ENCODE measurements around the gene SH3GL3. TPM values are rescaled to one million over a fixed set of nuclear protein-coding genes. Genes with fewer than 3 reads are reported as not detected.

Gene SH3GL3
- total and polyA plus RNA-seq, 2 of the 8 experiments (the other 6 are each of a cell fraction or from before 2014, with no cell fraction given) = 14.1 to 19.1 TPM

DNA sequence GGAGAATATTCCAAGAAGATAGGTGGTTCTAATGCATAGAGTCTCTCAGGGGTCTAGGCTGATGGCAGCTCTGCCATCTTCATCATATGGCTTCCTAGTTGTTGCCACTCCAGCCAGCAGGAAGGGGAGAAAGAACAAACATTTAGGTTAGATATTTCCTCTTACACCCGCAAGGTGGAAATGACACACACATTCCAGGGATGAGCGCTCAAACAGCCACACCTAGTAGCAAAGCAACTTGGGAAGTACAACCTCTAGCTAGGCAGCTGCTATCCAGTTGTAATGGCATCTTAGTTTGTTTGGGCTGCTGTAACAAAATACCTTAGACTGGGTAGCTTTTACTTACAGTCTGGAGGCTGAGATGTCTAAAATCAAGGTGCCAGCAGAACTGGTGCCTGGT lies 154.9 kb downstream of the SH3GL3 start:
- H3K4me1 ChIP-seq (replicated peaks in 1 of 4; ENCODE audit: control insufficient read depth in 3 of 4, insufficient read depth in 4 of 4, low read length in 3 of 4) = no peaks in the 10 kb centered on the region
- H3K79me2 ChIP-seq (ENCODE audit: control insufficient read depth in 1 of 2, insufficient read depth in 2 of 2, low read length in 2 of 2) = no peaks in the 10 kb centered on the region
- no peak overlapping the region for H3K9ac ChIP-seq (replicated peaks in 1 of 4; ENCODE audit: extremely low read depth in 1 of 4, low read depth in 3 of 4, low read length in 3 of 4)
- no peak overlapping the region for H2AFZ ChIP-seq (ENCODE audit: low read length)
- H4K91ac ChIP-seq (replicated peaks; ENCODE audit: insufficient read length, low read length) = no peak overlapping the region
- H3K27me3 ChIP-seq (replicated peaks in 1 of 4; ENCODE audit: control insufficient read depth in 3 of 4, extremely low read depth in 1 of 4, insufficient read depth in 3 of 4, low read length in 3 of 4) = no peaks in the 10 kb centered on the region
- no peak overlapping the region for H3K56ac ChIP-seq (replicated peaks; ENCODE audit: insufficient read length, low read depth, low read length)
- no peaks in the 10 kb centered on the region; a peak in 1 of 8 replicates for H3K36me3 ChIP-seq (ENCODE audit: control insufficient read depth in 2 of 4, insufficient read depth in 4 of 4, low read length in 3 of 4)
- no peak for TF ChIP-seq TCF12 (IDR thresholded peaks at IDR 0.05; ENCODE audit: low read depth, low read length)
- no peak overlapping the region for H2BK15ac ChIP-seq (ENCODE audit: low read length)
- ChIA-PET POLR2A (ENCODE audit: partially characterized antibody) (no interaction called here), CTCF (ENCODE audit: partially characterized antibody) (interaction anchor here (0.6 to 2.6 kb wide), 4 partner anchors 11 to 166 kb away, joined by 3 to 5 read pairs (median 3); no protein-coding TSS in a partner anchor)
- no peak overlapping the region for H3K14ac ChIP-seq (ENCODE audit: insufficient read length)
- no peak overlapping the region for H2AK5ac ChIP-seq (ENCODE audit: low read depth, low read length)
- no peak for FAIRE-seq
- DNase-seq (ENCODE audit: low read depth in 1 of 2, low spot score in 2 of 2) = peak in 1 of 2 experiments; percentile 11
- no peaks in the 10 kb centered on the region for H3K79me1 ChIP-seq (ENCODE audit: low read depth, low read length)
- H2BK12ac ChIP-seq (ENCODE audit: low read depth, low read length) = no peak overlapping the region
- H3K4ac ChIP-seq (replicated peaks; ENCODE audit: insufficient read length, low read depth, low read length) = no peak overlapping the region
- H3K27ac ChIP-seq (ENCODE audit: low read depth, low read length) = no peak overlapping the region
- H2BK5ac ChIP-seq (ENCODE audit: low read depth, low read length) = no peak overlapping the region
- H3K23ac ChIP-seq (ENCODE audit: insufficient read length) = no peak overlapping the region
- H3K18ac ChIP-seq (ENCODE audit: extremely low read depth, low read length) = no peak overlapping the region
- no peak overlapping the region for H4K5ac ChIP-seq (ENCODE audit: insufficient read length, low read depth, low read length)
- no peaks in the 10 kb centered on the region for H3K23me2 ChIP-seq (ENCODE audit: low read depth, low read length)
- H3K9me3 ChIP-seq (ENCODE audit: insufficient read depth in 2 of 2, low read depth in 1 of 2, low read length in 1 of 2) = no peaks in the 10 kb centered on the region
- H2BK20ac ChIP-seq (ENCODE audit: low read length) = no peak overlapping the region
- H4K8ac ChIP-seq (ENCODE audit: extremely low read depth, insufficient read depth, low read length) = no peak overlapping the region
- H3K4me3 ChIP-seq (ENCODE audit: extremely low read depth in 1 of 4, insufficient read depth in 2 of 4, low read depth in 3 of 4, low read length in 4 of 4) = no peak overlapping the region
- 90% methylated on average over 2 of the region's 2 CpGs; no CpG with 5 or more reads in 1 of the 2 experiments for WGBS, 2 experiments (ENCODE audit: extremely low coverage in 1 of 2, insufficient coverage in 1 of 2, insufficient read length in 1 of 2, insufficient replicate concordance in 2 of 2, low coverage in 1 of 2, low lambda C conversion rate in 2 of 2, missing lambda C conversion rate in 1 of 2)
- H4K20me1 ChIP-seq (replicated peaks in 1 of 2; ENCODE audit: control insufficient read depth in 1 of 2, insufficient read depth in 2 of 2, low read length in 2 of 2) = no peaks in the 10 kb centered on the region
- H3K4me2 ChIP-seq (ENCODE audit: insufficient read depth in 1 of 2, low read depth in 2 of 2, low read length in 2 of 2) = no peak overlapping the region
- H2BK120ac ChIP-seq (replicated peaks; ENCODE audit: low read depth, low read length) = no peak overlapping the region

All from H1 (cell line).